Thymus (tissue), 11 donors: Measurements from ENCODE around the gene CFAP74. TPM values are rescaled to one million over a fixed set of nuclear protein-coding genes. Genes with fewer than 3 reads are reported as not detected.

Experiments used
- DNase-seq, 9 donors: peaks; one replicate each; pipeline ENCODE4 v3.0.0-alpha.2; 2013; ENCODE audit warnings: low spot score in 9 of 9, low read depth in 6 of 9, missing footprints in 1 of 9
- H3K27ac ChIP-seq, 2 donors: one replicate each; pipeline ENCODE4 v1.5.1; 2013; ENCODE audit warnings: control low read depth in 1 of 2, low read depth in 1 of 2, low read length in 1 of 2, mild to moderate bottlenecking in 1 of 2, moderate library complexity in 1 of 2
- H3K27me3 ChIP-seq, 2 donors: one replicate each; pipeline ENCODE4 v1.5.1; 2013; ENCODE audit warnings: low read length in 1 of 2; ENCODE audit not compliant: control insufficient read depth in 2 of 2, insufficient read depth in 1 of 2
- H3K36me3 ChIP-seq, 2 donors: one replicate each; pipeline ENCODE4 v1.5.1; 2013; ENCODE audit warnings: low read length in 1 of 2, mild to moderate bottlenecking in 1 of 2, moderate library complexity in 1 of 2; ENCODE audit not compliant: control insufficient read depth in 2 of 2, insufficient read depth in 2 of 2
- H3K4me1 ChIP-seq, 2 donors: one replicate each; pipeline ENCODE4 v1.5.1; 2013; ENCODE audit warnings: low read length in 2 of 2; ENCODE audit not compliant: control insufficient read depth in 2 of 2, insufficient read depth in 2 of 2
- H3K4me3 ChIP-seq, 2 donors: one replicate each; pipeline ENCODE4 v1.5.1; 2013; ENCODE audit warnings: low read length in 2 of 2, control low read depth in 1 of 2, mild to moderate bottlenecking in 1 of 2
- H3K9me3 ChIP-seq, 2 donors: one replicate each; pipeline ENCODE4 v1.5.1; 2013; ENCODE audit warnings: low read length in 1 of 2, mild to moderate bottlenecking in 1 of 2; ENCODE audit not compliant: control insufficient read depth in 2 of 2, insufficient read depth in 1 of 2
- WGBS: extraction: QIAGEN DNeasy Blood & Tissue Kit; methylation state at CpG from one replicate; pipeline ENCODE4 v1.1.7; 2013; 5-methylcytosine and 5-hydroxymethylcytosine counted together
- polyA plus RNA-seq: library from polyadenylated mRNA; stranded (reverse); fragments of 200-250 nt; gene quantifications from one replicate; pipeline ENCODE4 v1.2.3, GENCODE V29; 2013
- total RNA-seq: library from RNA; stranded (reverse); fragments of 120-200 nt; gene quantifications from one replicate; pipeline ENCODE4 v1.2.4, GENCODE V29; 2013
- donor health status: healthy.

The CFAP74 gene
- total and polyA plus RNA-seq, 2 donors, result 0.09 to 0.16 TPM

GRCh38 chr1:1895456-1896336 lies 107.9 kb downstream of the CFAP74 start:
- peaks cover 13 to 47% of the 10 kb centered on the region in 2 donors for H3K4me1 ChIP-seq
- H3K27ac ChIP-seq, result no peak overlapping the region
- no peaks in the 10 kb centered on the region for H3K36me3 ChIP-seq
- 74% methylated on average over 14 of the region's 14 CpGs for WGBS
- DNase-seq, result peak in 1 of 9 donors; percentile 59
- no peaks in the 10 kb centered on the region for H3K9me3 ChIP-seq
- no peak overlapping the region for H3K4me3 ChIP-seq
- no peaks in the 10 kb centered on the region for H3K27me3 ChIP-seq

GRCh38 chr1:1895060-1895418 lies 108.5 kb downstream of the CFAP74 start:
- no peaks in the 10 kb centered on the region for H3K9me3 ChIP-seq
- H3K36me3 ChIP-seq, result no peaks in the 10 kb centered on the region
- H3K4me1 ChIP-seq, result peaks cover 13 to 46% of the 10 kb centered on the region in 2 donors
- H3K27me3 ChIP-seq, result no peaks in the 10 kb centered on the region
- WGBS, result 83% methylated on average over 10 of the region's 10 CpGs
- DNase-seq, result no peak
- no peak overlapping the region for H3K27ac ChIP-seq
- no peak overlapping the region for H3K4me3 ChIP-seq

- Histone ChIP-seq H3K36me3 (no peaks in the 10 kb centered on the region), H3K4me3 (no peak overlapping the region), H3K27me3 (no peaks in the 10 kb centered on the region), H3K4me1 (peaks cover 11 to 41% of the 10 kb centered on the region in 2 donors), H3K9me3 (no peaks in the 10 kb centered on the region), H3K27ac (no peak overlapping the region)
- 74% methylated on average over 14 of the region's 14 CpGs for WGBS
- DNase-seq, result no peak
These were observed 109.1 kb downstream of the CFAP74 start for GRCh38 chr1:1894354-1895059.

GRCh38 chr1:1893997-1894353 lies 109.6 kb downstream of the CFAP74 start:
- WGBS, result 98% methylated on average over 2 of the region's 2 CpGs
- H3K27ac ChIP-seq, result no peak overlapping the region

GRCh38 chr1:1893291-1893985 lies 110.1 kb downstream of the CFAP74 start:
- H3K9me3 ChIP-seq, result no peaks in the 10 kb centered on the region
- no peaks in the 10 kb centered on the region for H3K27me3 ChIP-seq
- H3K4me3 ChIP-seq, result no peak overlapping the region
- no peak overlapping the region for H3K27ac ChIP-seq
- WGBS, result 97% methylated on average over 19 of the region's 19 CpGs
- no peak for DNase-seq
- peaks cover 10 to 44% of the 10 kb centered on the region in 2 donors for H3K4me1 ChIP-seq
- no peaks in the 10 kb centered on the region for H3K36me3 ChIP-seq

More at GRCh38 chr1:1893997-1894353, 109.6 kb downstream of the CFAP74 start:
- H3K4me3 ChIP-seq, result no peak overlapping the region
- no peaks in the 10 kb centered on the region for H3K27me3 ChIP-seq
- no peak for DNase-seq
- H3K36me3 ChIP-seq, result no peaks in the 10 kb centered on the region
- peaks cover 10 to 39% of the 10 kb centered on the region in 2 donors for H3K4me1 ChIP-seq
- no peaks in the 10 kb centered on the region for H3K9me3 ChIP-seq

- DNase-seq, result no peak
- WGBS, result 96% methylated on average over 7 of the region's 7 CpGs
- Histone ChIP-seq H3K9me3 (no peaks in the 10 kb centered on the region), H3K4me3 (peak overlapping the region in 1 of 2 donors; percentile 95), H3K27me3 (no peaks in the 10 kb centered on the region), H3K4me1 (peaks cover 13 to 49% of the 10 kb centered on the region in 2 donors), H3K27ac (peak overlapping the region in 1 of 2 donors; percentile 43), H3K36me3 (peaks cover 2 to 3% of the 10 kb centered on the region in 2 donors)
These were observed 110.8 kb downstream of the CFAP74 start for GRCh38 chr1:1892763-1893120.

- peaks cover 2 to 3% of the 10 kb centered on the region in 2 donors for H3K36me3 ChIP-seq
- H3K4me1 ChIP-seq, result peaks cover 13 to 49% of the 10 kb centered on the region in 2 donors
- no peak for DNase-seq
- H3K4me3 ChIP-seq, result peak overlapping the region; percentile 56 to 95
- peak overlapping the region; percentile 75 to 94 for H3K27ac ChIP-seq
- no peaks in the 10 kb centered on the region for H3K27me3 ChIP-seq
- 55% methylated on average over 21 of the region's 21 CpGs for WGBS
- no peaks in the 10 kb centered on the region for H3K9me3 ChIP-seq
These were observed 111.4 kb downstream of the CFAP74 start for GRCh38 chr1:1892079-1892762.

GRCh38 chr1:1891349-1892078 lies 112.1 kb downstream of the CFAP74 start:
- WGBS, result 3% methylated on average over 59 of the region's 59 CpGs
- H3K27ac ChIP-seq, result peak overlapping the region; percentile 83 to 97
- H3K27me3 ChIP-seq, result no peaks in the 10 kb centered on the region
- H3K4me1 ChIP-seq, result peaks cover 13 to 49% of the 10 kb centered on the region in 2 donors
- peaks cover 2 to 3% of the 10 kb centered on the region in 2 donors for H3K36me3 ChIP-seq
- peak in 4 of 9 donors; percentile 55 to 78 (median 63) for DNase-seq
- H3K9me3 ChIP-seq, result no peaks in the 10 kb centered on the region
- H3K4me3 ChIP-seq, result peak overlapping the region; percentile 56 to 95
